Sigmoid colon (tissue), 3 donors: ENCODE data around the gene AFF2.

Experiments
- CTCF ChIP-seq, 4 experiments: fragments of 450-650 bp in 3 of 4; fragments of 200-600 bp in 1 of 4; IDR thresholded peaks; one replicate each; pipeline ENCODE4 v1.5.1; 2016 to 2019; ENCODE audit warnings: antibody characterized with exemption in 4 of 4, mild to moderate bottlenecking in 3 of 4, moderate library complexity in 2 of 4
- POLR2A ChIP-seq, 2 donors: fragments of 450-650 bp; IDR thresholded peaks; one replicate each; pipeline ENCODE4 v1.6.1; 2016; ENCODE audit warnings: antibody characterized with exemption in 2 of 2, mild to moderate bottlenecking in 2 of 2, moderate library complexity in 2 of 2

GRCh38 chrX:148562846-148563245, 62.4 kb downstream of the AFF2 start:
- TF ChIP-seq CTCF (IDR thresholded peaks at IDR 0.05) (no peak), POLR2A (IDR thresholded peaks at IDR 0.05) (no peak)
